Measurements from ENCODE around the gene HDAC9.

The HDAC9 gene

DNA sequence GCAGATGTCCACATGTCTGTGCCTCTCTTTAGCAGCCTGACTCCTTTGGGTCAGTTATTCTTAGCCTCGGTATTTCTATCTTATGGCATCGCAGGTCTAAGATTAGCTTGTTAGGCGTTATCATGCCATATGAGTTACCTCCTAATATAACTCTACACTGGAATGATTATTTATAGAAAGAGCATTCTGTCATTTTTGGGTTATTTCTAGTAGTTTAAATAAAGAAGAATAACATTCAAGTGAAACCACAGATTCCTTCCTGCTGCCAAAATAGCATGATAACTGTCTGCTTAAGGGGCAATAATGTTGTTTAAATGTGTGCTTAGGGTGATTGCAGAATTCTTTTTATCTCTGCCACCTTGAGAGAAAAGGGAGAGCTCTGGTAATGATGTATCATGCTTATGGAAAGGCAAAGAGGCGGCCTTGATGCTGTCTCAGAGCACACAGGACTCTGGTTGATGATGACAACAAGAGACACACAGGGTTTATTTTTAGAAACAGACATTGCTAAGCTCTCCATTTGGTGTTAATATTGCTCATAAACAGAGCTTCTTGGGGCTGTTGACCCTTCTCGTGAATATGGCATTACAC is 10.4 kb downstream of the HDAC9 start:
- Histone ChIP-seq H3K27ac (ENCODE audit: low read length) (no peak overlapping the region), H3K4me1 (ENCODE audit: insufficient read depth, low read length) (no peaks in the 10 kb centered on the region), H2AFZ (ENCODE audit: low read depth, low read length) (no peak overlapping the region), H3K36me3 (ENCODE audit: insufficient read depth, low read length) (no peaks in the 10 kb centered on the region), H4K20me1 (ENCODE audit: insufficient read depth, low read length) (no peaks in the 10 kb centered on the region), H3K27me3 (ENCODE audit: insufficient read depth, low read length, poor library complexity) (no peaks in the 10 kb centered on the region), H3K79me2 (ENCODE audit: insufficient read depth, low read length) (no peaks in the 10 kb centered on the region), H3K4me3 (ENCODE audit: low read depth in 1 of 2, low read length in 2 of 2) (no peak overlapping the region), H3K9me3 (ENCODE audit: insufficient read depth, low read length, severe bottlenecking) (no peaks in the 10 kb centered on the region), H3K9ac (ENCODE audit: low read depth, low read length) (no peak overlapping the region), H3K4me2 (ENCODE audit: insufficient read depth, low read length) (no peak overlapping the region)
- DNase-seq (no peak), ATAC-seq (ENCODE audit: insufficient read depth, low read depth) (no peak)
- TF ChIP-seq EZH2 (IDR thresholded peaks at IDR 0.05; ENCODE audit: borderline replicate concordance, low read depth, low read length, severe bottlenecking): no peak
- TF ChIP-seq, protein P1, sequence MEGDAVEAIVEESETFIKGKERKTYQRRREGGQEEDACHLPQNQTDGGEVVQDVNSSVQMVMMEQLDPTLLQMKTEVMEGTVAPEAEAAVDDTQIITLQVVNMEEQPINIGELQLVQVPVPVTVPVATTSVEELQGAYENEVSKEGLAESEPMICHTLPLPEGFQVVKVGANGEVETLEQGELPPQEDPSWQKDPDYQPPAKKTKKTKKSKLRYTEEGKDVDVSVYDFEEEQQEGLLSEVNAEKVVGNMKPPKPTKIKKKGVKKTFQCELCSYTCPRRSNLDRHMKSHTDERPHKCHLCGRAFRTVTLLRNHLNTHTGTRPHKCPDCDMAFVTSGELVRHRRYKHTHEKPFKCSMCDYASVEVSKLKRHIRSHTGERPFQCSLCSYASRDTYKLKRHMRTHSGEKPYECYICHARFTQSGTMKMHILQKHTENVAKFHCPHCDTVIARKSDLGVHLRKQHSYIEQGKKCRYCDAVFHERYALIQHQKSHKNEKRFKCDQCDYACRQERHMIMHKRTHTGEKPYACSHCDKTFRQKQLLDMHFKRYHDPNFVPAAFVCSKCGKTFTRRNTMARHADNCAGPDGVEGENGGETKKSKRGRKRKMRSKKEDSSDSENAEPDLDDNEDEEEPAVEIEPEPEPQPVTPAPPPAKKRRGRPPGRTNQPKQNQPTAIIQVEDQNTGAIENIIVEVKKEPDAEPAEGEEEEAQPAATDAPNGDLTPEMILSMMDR (IDR thresholded peaks at IDR 0.05; ENCODE audit: borderline replicate concordance, extremely low read depth, low read length, poor library complexity, severe bottlenecking): no peak

DNA sequence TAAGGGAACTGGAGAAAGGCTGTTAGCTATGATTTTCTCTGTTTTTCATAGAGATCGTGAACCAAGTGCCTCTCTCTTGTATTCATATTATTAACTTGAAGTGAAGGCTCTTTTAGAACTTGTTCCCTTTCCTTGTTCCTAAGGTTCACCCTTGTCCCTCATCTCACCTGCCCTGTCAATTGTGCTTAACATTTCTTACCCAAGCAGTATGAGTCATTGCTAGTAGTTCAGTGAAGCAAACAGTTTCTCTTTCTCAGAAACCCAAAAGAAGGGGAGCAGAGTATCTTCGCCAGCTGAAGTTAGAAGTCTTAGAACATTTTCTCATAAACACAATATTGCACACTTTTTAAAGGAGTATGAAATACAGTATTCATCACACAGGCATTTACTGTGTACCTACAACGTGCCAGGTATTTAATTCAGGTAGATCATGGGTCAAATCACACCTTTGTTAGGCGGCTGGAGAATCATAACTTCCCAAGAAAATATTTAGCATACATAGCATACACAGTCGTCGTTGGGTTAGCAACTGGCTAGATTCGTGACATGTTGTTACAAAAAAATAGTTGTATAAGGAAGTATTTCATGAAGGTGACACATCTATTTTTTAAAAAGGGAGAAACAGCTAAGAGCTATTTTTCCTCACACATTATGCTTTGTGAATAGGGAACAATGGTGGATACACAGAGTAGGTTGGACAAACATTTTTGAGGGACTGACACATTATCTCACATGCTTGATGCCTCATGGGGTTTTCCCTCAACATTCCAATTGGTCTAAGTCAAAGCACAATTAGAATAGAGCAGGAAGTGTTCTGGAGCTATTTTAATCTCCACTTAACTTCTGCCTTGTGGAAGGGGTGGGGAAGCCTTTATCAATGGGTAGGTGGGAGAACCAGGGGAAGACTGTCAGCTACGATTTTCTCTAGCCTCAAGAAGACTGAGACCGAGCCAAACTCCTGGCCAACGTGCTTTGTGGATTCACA is 13.2 kb downstream of the HDAC9 start:
- H3K27me3 ChIP-seq (ENCODE audit: insufficient read depth, low read length, poor library complexity): no peaks in the 10 kb centered on the region
- TF ChIP-seq, protein P1 (IDR thresholded peaks at IDR 0.05; ENCODE audit: borderline replicate concordance, extremely low read depth, low read length, poor library complexity, severe bottlenecking): no peak
- no peak for TF ChIP-seq EZH2 (IDR thresholded peaks at IDR 0.05; ENCODE audit: borderline replicate concordance, low read depth, low read length, severe bottlenecking)
- no peaks in the 10 kb centered on the region for H3K79me2 ChIP-seq (ENCODE audit: insufficient read depth, low read length)
- no peak overlapping the region for H3K4me3 ChIP-seq (ENCODE audit: low read depth in 1 of 2, low read length in 2 of 2)
- H3K9ac ChIP-seq (ENCODE audit: low read depth, low read length): no peak overlapping the region
- no peaks in the 10 kb centered on the region for H3K4me1 ChIP-seq (ENCODE audit: insufficient read depth, low read length)
- H3K9me3 ChIP-seq (ENCODE audit: insufficient read depth, low read length, severe bottlenecking): no peaks in the 10 kb centered on the region
- no peaks in the 10 kb centered on the region for H4K20me1 ChIP-seq (ENCODE audit: insufficient read depth, low read length)
- no peak overlapping the region for H3K27ac ChIP-seq (ENCODE audit: low read length)
- no peak overlapping the region for H3K4me2 ChIP-seq (ENCODE audit: insufficient read depth, low read length)
- H3K36me3 ChIP-seq (ENCODE audit: insufficient read depth, low read length): no peaks in the 10 kb centered on the region
- DNase-seq (no peak), ATAC-seq (ENCODE audit: insufficient read depth, low read depth) (no peak)
- H2AFZ ChIP-seq (ENCODE audit: low read depth, low read length): no peak overlapping the region

DNA sequence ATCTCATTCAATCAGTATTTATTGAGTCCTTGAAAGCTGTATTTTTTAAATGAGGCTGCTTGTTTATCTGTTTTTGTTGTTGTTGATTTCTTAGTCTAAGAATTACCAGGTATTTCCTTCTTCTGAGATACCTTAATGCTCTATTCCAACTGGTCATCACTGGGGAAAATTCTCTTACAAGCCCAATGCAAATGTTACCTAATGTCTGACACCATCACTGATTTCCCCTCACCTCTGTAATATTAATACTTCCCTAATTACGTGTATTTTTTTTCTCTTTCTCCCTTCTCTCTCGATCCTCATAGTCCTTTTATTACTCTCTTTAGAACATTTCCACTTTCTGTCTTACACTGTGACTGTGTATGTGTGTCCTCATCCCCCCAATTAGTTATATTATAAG is 13.9 kb downstream of the HDAC9 start:
- no peak overlapping the region for H2AFZ ChIP-seq (ENCODE audit: low read depth, low read length)
- no peak overlapping the region for H3K9ac ChIP-seq (ENCODE audit: low read depth, low read length)
- no peak overlapping the region for H3K27ac ChIP-seq (ENCODE audit: low read length)
- no peaks in the 10 kb centered on the region for H4K20me1 ChIP-seq (ENCODE audit: insufficient read depth, low read length)
- no peaks in the 10 kb centered on the region for H3K27me3 ChIP-seq (ENCODE audit: insufficient read depth, low read length, poor library complexity)
- H3K9me3 ChIP-seq (ENCODE audit: insufficient read depth, low read length, severe bottlenecking): no peaks in the 10 kb centered on the region
- no peak overlapping the region for H3K4me3 ChIP-seq (ENCODE audit: low read depth in 1 of 2, low read length in 2 of 2)
- H3K4me2 ChIP-seq (ENCODE audit: insufficient read depth, low read length): no peak overlapping the region
- no peak for DNase-seq
- H3K4me1 ChIP-seq (ENCODE audit: insufficient read depth, low read length): no peaks in the 10 kb centered on the region
- H3K79me2 ChIP-seq (ENCODE audit: insufficient read depth, low read length): no peaks in the 10 kb centered on the region
- no peak for TF ChIP-seq EZH2 (IDR thresholded peaks at IDR 0.05; ENCODE audit: borderline replicate concordance, low read depth, low read length, severe bottlenecking)
- TF ChIP-seq, protein P1 (IDR thresholded peaks at IDR 0.05; ENCODE audit: borderline replicate concordance, extremely low read depth, low read length, poor library complexity, severe bottlenecking): no peak
- no peaks in the 10 kb centered on the region for H3K36me3 ChIP-seq (ENCODE audit: insufficient read depth, low read length)
- ATAC-seq (ENCODE audit: insufficient read depth, low read depth): no peak

All from DND-41 (cell line).